ENCODE measurements around the gene GNG8.

GNG8 gene

GRCh38 chr19:46585539-46585938 lies 50.5 kb downstream of the GNG8 start (continued):
- TF ChIP-seq ZBTB26 (tag by site-specific recombination; optimal IDR thresholded peaks at IDR 0.05) (no peak), ZNF792 (tag by site-specific recombination; IDR thresholded peaks at IDR 0.05) (no peak), ZNF169 (tag by site-specific recombination; IDR thresholded peaks at IDR 0.05) (no peak), PATZ1 (tag by site-specific recombination; IDR thresholded peaks at IDR 0.05) (no peak), TCF7L2 (IDR thresholded peaks at IDR 0.05; ENCODE audit: borderline replicate concordance, low read depth, low read length) (no peak), ZNF140 (tag by site-specific recombination; IDR thresholded peaks at IDR 0.05) (no peak), ZNF354C (tag by site-specific recombination; IDR thresholded peaks at IDR 0.05; ENCODE audit: borderline replicate concordance, low read depth) (no peak), ZBTB20 (tag by site-specific recombination; IDR thresholded peaks at IDR 0.05) (no peak), AEBP2 (tag by site-specific recombination; IDR thresholded peaks at IDR 0.05; ENCODE audit: borderline replicate concordance) (no peak), ZNF785 (tag by site-specific recombination; IDR thresholded peaks at IDR 0.05) (no peak), ZNF510 (tag by site-specific recombination; IDR thresholded peaks at IDR 0.05; ENCODE audit: insufficient replicate concordance) (no peak), ZNF626 (tag by site-specific recombination; IDR thresholded peaks at IDR 0.05) (no peak)

All from HEK293 (cell line).